Gastroesophageal sphincter (tissue), 4 donors: ENCODE results near the gene PTRHD1. TPM values are rescaled to one million over a fixed set of nuclear protein-coding genes. Genes with fewer than 3 reads are reported as not detected.

Experiments used
- ATAC-seq: fragments of 150-250 bp; one replicate; pipeline ENCODE4 v1.9.1; 2016; ENCODE audit warnings: mild to moderate bottlenecking, moderate library complexity
- H3K27ac ChIP-seq, 4 donors: fragments of 200-600 bp; sonication (generic) in 3 of 4; 1 replicate in 3 of 4; 2 replicates in 1 of 4; pipeline ENCODE4 v1.5.1; 2016 to 2019
- H3K27me3 ChIP-seq: fragments of 200-600 bp; sonication (generic); one replicate; pipeline ENCODE4 v1.5.1; 2019
- H3K36me3 ChIP-seq, 2 donors: fragments of 200-600 bp; sonication (generic); one replicate each; pipeline ENCODE4 v1.5.1; 2019; ENCODE audit warnings: control low read depth in 1 of 2
- H3K4me1 ChIP-seq, 3 donors: fragments of 200-600 bp; sonication (generic); 1 replicate in 2 of 3; 2 replicates in 1 of 3; pipeline ENCODE4 v1.5.1; 2016 to 2019; ENCODE audit warnings: control low read depth in 2 of 3
- H3K4me3 ChIP-seq, 2 donors: fragments of 200-600 bp; sonication (generic); one replicate each; pipeline ENCODE4 v1.5.1; 2019; ENCODE audit warnings: mild to moderate bottlenecking in 1 of 2, moderate library complexity in 1 of 2
- H3K9me3 ChIP-seq, 3 donors: fragments of 200-600 bp; sonication (generic); one replicate each; pipeline ENCODE4 v1.5.1; 2017 to 2019; ENCODE audit warnings: control low read depth in 2 of 3
- CTCF ChIP-seq, 4 experiments: fragments of 200-600 bp in 2 of 4; fragments of 450-650 bp in 2 of 4; sonication (generic) in 1 of 4; IDR thresholded peaks; one replicate each; pipeline ENCODE4 v1.5.1; 2017 to 2019; ENCODE audit warnings: antibody characterized with exemption in 4 of 4, mild to moderate bottlenecking in 2 of 4, moderate library complexity in 2 of 4
- EP300 ChIP-seq: sonication (generic); formaldehyde crosslinking; IDR thresholded peaks from one replicate; pipeline ENCODE4 v1.6.1; 2017; ENCODE audit warnings: antibody characterized with exemption, mild to moderate bottlenecking
- POLR2A ChIP-seq, 2 donors: fragments of 450-650 bp; IDR thresholded peaks; one replicate each; pipeline ENCODE4 v1.6.1; 2017; ENCODE audit warnings: antibody characterized with exemption in 2 of 2, mild to moderate bottlenecking in 2 of 2, moderate library complexity in 1 of 2
- POLR2AphosphoS5 ChIP-seq: sonication (generic); formaldehyde crosslinking; IDR thresholded peaks from one replicate; pipeline ENCODE4 v1.6.1; 2017; ENCODE audit warnings: antibody characterized with exemption
- WGBS, 2 donors: methylation state at CpG; one replicate each; pipeline ENCODE4 v1.1.5; 2018; ENCODE audit warnings: low coverage in 1 of 2; 5-methylcytosine and 5-hydroxymethylcytosine counted together
- total RNA-seq, 4 donors: library from RNA; depleted of rRNA; stranded (reverse); fragments of >200 nt; gene quantifications; one replicate each; pipeline ENCODE4 v1.1.0, GENCODE V29; 2016

Gene PTRHD1
- total RNA-seq, 4 donors from 2014 or later = 11.8 to 12.4 (median 12.1) TPM

- H3K4me3 ChIP-seq = no peak overlapping the region
- no peak for ATAC-seq
- no peaks in the 10 kb centered on the region for H3K27me3 ChIP-seq
- TF ChIP-seq POLR2AphosphoS5 (no peak), POLR2A (IDR thresholded peaks at IDR 0.05) (no peak)
- no peaks in the 10 kb centered on the region for H3K9me3 ChIP-seq
- 93 to 94% methylated on average over 6 to 9 of the region's 14 CpGs for WGBS, 2 donors
- peaks cover 0 to 55% of the 10 kb centered on the region in 2 donors for H3K36me3 ChIP-seq
- H3K4me1 ChIP-seq = peaks cover 0 to 12% (median 0%) of the 10 kb centered on the region in 3 donors
- H3K27ac ChIP-seq = no peak overlapping the region
Measured at GRCh38 chr2:24824071-24824588, 30.9 kb upstream of the PTRHD1 start.

GRCh38 chr2:24822049-24822706, 29.0 kb upstream of the PTRHD1 start:
- Histone ChIP-seq H3K27me3 (no peaks in the 10 kb centered on the region), H3K4me1 (peaks cover 0 to 2% (median 0%) of the 10 kb centered on the region in 3 donors), H3K27ac (no peak overlapping the region), H3K36me3 (peaks cover 0 to 61% of the 10 kb centered on the region in 2 donors), H3K9me3 (no peaks in the 10 kb centered on the region), H3K4me3 (no peak overlapping the region)
- TF ChIP-seq CTCF (IDR thresholded peaks at IDR 0.05) (no peak), POLR2A (IDR thresholded peaks at IDR 0.05) (no peak), POLR2AphosphoS5 (no peak)
- 67 to 72% methylated on average over 3 of the region's 7 CpGs for WGBS, 2 donors
- no peak for ATAC-seq

- Histone ChIP-seq H3K27ac (no peak overlapping the region), H3K9me3 (no peaks in the 10 kb centered on the region), H3K4me3 (no peak overlapping the region), H3K4me1 (no peaks in the 10 kb centered on the region), H3K36me3 (peaks cover 0 to 67% of the 10 kb centered on the region in 2 donors), H3K27me3 (no peaks in the 10 kb centered on the region)
- ATAC-seq = no peak
- TF ChIP-seq POLR2AphosphoS5 (no peak), POLR2A (IDR thresholded peaks at IDR 0.05) (no peak), EP300 (no peak), CTCF (IDR thresholded peaks at IDR 0.05) (no peak)
- 50% methylated on average over 2 of the region's 15 CpGs; no CpG with 5 or more reads in 1 of the 2 donors for WGBS, 2 donors
Measured at GRCh38 chr2:24821433-24821891, 28.3 kb upstream of the PTRHD1 start.

GRCh38 chr2:24820598-24821432, 27.6 kb upstream of the PTRHD1 start:
- Histone ChIP-seq H3K4me1 (no peaks in the 10 kb centered on the region), H3K36me3 (peaks cover 0 to 68% of the 10 kb centered on the region in 2 donors), H3K27me3 (no peaks in the 10 kb centered on the region), H3K9me3 (no peaks in the 10 kb centered on the region), H3K4me3 (no peak overlapping the region), H3K27ac (no peak overlapping the region)
- TF ChIP-seq POLR2AphosphoS5 (no peak), CTCF (IDR thresholded peaks at IDR 0.05) (no peak), EP300 (no peak), POLR2A (IDR thresholded peaks at IDR 0.05) (no peak)
- 92 to 100% methylated on average over 1 to 2 of the region's 17 CpGs for WGBS, 2 donors
- no peak for ATAC-seq

- 50 to 100% methylated on average over 1 to 2 of the region's 7 CpGs for WGBS, 2 donors
Measured at GRCh38 chr2:24820175-24820513, 27.0 kb upstream of the PTRHD1 start.

More at GRCh38 chr2:24820175-24820513, 27.0 kb upstream of the PTRHD1 start:
- peaks cover 0 to 73% of the 10 kb centered on the region in 2 donors for H3K36me3 ChIP-seq
- H3K27ac ChIP-seq = no peak overlapping the region
- H3K4me3 ChIP-seq = no peak overlapping the region
- no peak for TF ChIP-seq EP300
- TF ChIP-seq CTCF (IDR thresholded peaks at IDR 0.05) = no peak
- no peak for TF ChIP-seq POLR2A (IDR thresholded peaks at IDR 0.05)
- no peak for TF ChIP-seq POLR2AphosphoS5
- no peaks in the 10 kb centered on the region for H3K9me3 ChIP-seq
- no peaks in the 10 kb centered on the region for H3K4me1 ChIP-seq
- no peaks in the 10 kb centered on the region for H3K27me3 ChIP-seq
- no peak for ATAC-seq
